GM19438 (cell line): ENCODE data around the gene SOHLH1.

Experiments used
- ATAC-seq: cut with Tn5 transposase; IDR thresholded peaks from one replicate; pipeline ENCODE4 v1.9.1; 2021; ENCODE audit warnings: low read depth; ENCODE audit not compliant: unreplicated experiment

The SOHLH1 gene

DNA sequence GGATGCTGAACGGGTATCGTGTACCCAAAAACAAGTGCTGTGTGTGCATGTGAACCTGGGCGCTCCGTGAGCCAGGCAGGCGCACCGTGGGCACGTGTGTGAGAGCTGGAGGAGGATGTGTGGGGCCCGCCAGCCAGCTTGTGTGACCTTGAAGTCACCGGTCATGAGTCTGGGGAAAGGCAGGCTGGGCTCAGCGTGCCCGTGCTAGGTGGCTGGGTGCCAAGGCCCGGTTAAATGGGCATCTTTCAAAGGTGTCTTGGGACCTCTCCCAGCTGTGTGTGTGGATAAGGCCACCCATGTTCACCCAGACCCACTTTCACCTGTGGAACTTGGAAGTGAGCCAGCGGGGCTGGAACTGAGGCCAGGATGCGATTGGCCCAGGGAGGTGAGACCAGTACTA is 6.1 kb upstream of the SOHLH1 start:
- ATAC-seq = no peak

DNA sequence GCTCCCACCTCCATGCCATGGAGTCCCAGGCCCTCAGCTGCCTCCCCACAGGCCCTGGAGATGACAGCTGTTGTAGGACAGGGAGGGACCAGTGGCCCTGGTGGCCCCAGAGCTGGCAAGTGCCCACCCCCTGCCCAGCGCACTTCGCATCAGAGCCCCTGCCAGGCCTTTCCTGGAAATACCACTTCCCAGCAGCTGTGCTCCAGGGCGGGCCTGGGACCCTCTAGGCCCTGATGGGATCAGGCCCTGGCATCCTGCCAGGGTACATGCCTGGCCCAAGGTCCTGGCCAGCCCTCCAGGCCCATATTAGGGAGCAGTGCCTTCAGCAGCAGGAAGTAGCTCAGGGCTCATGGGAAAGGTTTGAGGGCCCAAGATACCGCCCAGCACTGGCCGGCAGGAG is 5.2 kb upstream of the SOHLH1 start:
- no peak for ATAC-seq

DNA sequence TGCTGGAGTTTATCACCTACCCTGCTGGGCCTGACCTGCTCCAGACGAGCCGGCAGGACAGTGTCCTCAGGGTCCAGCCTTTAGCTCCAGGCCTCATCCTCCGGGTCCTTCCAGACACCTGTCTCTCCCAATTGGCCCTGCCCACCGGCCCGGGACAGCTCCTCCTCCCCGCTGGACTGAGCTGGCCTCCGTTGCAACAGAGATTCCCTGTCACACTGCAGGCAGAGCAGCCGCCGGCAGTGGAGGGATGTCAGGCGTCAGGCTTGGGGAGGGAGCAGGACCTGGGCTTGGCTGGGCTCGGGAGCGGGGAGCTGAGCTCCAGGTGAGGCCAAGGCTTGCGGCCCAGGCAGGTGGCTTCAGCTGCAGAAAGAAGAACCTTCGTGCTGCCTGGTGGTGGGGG is 4.4 kb upstream of the SOHLH1 start:
- ATAC-seq = no peak

DNA sequence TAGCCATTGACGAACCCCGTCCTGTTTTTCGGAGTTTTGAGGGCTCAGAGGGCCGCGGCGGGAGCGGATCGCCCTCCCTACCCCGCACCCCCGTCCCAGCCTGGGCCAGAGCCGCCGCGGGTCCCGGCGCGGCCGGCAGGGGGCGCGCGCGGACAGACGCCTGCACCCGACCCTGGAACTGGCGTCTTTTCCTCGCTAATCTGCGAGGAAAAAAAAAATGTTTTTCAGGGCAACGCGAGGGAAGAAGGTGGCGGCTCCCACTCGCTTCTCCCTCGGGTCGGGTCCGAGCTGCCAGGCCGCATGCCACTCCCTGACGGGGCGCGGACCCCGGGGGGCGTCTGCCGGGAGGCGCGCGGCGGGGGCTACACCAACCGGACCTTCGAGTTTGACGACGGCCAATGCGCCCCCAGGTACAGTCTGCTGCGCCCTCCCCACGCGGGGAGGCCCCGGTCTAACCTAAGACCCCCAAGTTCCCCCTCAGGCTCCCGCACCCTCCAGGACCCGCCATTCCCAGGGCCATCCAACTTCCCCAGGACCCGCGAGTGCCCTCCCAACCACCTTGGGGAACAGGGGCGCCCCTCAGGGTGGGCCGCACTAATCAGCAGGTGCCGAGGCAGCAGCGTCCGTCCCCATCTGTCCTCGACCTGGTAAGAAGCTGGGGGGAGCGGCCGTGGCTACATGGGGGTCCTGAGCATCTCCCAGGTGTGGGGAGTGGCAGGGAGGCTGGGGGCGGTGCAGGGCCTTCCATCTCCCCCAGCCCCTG is 2.9 kb upstream of the SOHLH1 start, which contains the start of gene KCNT1:
TSS of gene KCNT1 (plus strand) at position 227 of the 763 bp plus-strand sequence. CDS start at position 301, 74 bp downstream.
- no peak for ATAC-seq

DNA sequence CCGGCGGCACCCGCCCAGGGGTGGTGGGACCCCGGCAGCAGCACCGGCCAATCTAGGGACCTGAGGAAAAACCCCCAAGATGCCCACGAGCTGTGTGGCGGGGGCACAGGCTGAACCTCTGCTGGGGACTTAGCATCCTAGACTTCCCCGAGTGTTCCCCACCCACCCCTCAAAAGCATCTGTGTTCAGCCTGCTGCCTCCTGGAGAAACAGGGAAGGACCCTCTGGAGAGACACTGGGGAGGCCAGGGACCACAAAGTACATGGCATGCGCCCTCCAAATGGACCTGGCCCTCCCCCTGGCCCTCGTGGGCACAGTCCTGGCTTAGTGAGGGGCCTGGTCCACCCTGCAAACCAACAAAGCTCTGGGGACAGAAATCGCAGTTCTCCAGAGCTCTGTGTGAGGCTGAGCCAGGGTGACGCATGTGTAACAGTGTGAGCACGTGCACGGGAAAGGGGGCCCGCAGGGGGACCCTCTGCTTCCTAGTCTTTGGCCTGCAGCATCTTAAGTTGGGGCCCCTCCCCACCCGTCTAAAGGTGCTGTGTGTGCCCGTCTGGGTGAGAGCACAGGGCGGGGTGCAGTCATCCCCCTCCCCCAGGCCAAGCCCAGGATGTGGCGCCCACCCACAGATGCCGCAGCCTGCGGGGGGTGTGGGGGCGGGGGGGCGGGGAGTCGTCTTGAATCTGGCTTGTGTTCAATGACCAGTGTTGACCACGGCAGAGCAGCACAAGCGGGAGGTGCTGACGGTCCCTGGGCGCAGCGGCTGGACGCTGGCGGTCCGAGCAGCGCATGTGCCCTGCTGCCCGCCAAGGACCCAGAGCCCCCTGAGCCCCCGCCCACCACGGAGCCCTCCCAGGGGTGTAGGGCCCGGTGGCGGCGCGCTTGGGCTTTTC is 2.0 kb upstream of the SOHLH1 start:
- no peak for ATAC-seq

DNA sequence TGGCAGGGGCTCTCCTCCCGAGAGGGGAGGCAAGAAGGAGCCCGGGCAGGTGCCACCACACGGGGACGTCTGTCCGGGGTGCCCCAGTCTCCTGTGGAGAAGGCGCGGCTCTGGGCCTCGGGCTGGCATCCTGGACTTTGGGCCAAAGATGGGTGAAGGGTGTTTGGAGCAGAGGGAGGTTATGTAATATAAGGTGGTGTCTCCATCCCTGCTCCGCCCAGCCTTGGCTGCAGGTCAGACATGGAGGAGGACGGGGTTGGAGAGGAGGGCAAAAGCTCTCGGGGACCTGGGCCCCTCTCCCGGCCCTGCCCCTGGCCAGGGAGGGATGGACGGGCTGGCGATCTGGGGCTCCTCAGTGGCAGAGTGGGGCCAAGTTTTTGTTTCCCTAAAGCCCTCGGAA is 1.2 kb upstream of the SOHLH1 start:
- no peak for ATAC-seq

DNA sequence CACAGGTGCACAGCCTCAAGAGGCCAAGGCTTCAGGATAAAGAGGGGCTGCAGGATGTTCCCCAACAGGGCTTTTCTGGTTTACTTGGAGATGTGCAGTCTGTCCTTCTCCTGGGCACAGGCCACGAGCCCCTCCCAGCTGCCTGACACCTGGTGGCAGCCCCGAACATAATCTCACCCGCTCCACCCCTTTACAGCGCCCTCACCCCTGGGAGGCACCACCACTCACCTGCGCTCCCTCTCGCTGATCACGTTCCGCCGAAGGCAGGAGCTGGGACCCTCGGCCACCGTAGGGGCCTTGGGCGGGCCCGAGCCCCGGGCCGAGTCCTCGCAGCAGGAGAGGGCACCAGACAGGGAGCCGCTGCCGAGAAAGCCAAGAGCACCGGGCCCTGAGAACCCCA is 514 bp downstream of the SOHLH1 start:
- ATAC-seq = no peak

DNA sequence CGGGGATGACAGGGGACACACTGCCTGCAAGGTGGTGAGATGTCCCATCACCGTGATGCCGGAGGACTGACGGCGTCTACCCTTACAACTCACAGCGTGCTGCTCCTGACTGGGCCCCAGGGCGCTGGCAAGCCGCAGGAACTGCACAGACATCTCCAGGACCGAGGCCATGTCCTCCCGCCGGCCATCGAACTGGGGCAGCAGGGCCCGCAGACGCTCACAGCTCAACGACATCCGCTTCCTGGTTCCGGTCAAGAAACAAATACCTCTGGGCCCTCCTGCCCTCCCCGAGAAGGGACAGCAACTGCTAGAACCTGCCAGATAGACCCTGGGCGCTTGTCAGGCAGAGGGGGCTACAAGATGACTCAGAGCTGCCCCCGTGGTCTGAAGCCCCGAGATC is 1.0 kb downstream of the SOHLH1 start:
- no peak for ATAC-seq

DNA sequence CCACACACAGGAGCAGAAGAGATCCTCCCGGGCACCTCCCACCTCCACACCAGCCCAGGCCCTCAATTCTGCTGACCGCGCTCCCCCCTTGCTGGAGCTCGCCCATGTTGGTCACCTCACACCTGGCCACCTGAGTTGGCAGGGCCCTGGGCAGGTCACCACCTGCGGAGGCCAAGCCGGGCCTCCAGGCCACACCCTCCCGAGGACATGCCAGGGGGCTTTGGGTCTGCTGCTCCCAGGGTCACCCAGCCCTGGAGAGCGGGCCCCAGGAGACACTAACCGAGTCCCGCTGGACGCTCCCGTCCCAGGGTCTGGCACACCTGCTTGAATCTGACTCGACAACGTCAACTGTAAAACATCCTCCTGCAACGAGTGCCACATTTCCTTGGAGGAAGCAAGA is 2.1 kb downstream of the SOHLH1 start:
- ATAC-seq = no peak

DNA sequence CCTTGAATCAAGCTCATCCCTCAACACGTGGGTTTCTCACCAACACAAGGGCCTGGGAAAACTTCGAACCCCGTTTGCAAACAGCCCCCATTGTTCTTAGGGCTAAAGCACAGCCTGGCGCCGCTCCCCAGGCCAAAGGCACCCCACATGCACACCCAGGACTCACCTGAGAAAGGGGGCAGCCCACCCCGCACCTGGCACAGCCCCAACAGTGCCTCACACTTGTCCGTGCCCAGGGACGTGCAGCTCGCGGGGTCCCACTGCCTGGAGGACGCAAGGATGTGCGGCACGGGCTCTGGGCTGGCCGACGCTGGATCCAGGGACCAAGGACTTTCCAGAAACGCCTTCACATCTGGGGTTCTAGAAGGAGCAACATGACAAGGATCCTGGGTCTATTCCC is 2.8 kb downstream of the SOHLH1 start:
- ATAC-seq = no peak

DNA sequence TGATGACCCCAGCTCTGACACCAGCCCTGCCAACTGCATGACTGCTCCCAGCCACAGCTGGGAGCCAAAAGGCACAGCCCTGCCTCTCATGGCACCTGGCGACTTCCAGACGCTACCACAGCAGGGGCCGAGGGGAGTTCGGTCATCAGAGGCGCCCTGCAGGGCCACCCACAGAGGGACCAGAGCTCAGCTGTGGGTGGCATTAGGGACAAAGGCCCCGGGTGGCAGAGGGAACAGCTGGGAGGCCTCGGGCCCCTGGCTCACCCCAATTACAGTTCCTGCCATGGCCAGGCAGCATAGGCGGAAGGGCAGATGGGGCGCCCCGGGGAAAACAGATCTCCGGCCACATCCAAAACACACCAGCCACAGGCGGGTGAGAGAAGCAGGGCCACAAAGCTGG is 3.6 kb downstream of the SOHLH1 start:
- no peak for ATAC-seq

DNA sequence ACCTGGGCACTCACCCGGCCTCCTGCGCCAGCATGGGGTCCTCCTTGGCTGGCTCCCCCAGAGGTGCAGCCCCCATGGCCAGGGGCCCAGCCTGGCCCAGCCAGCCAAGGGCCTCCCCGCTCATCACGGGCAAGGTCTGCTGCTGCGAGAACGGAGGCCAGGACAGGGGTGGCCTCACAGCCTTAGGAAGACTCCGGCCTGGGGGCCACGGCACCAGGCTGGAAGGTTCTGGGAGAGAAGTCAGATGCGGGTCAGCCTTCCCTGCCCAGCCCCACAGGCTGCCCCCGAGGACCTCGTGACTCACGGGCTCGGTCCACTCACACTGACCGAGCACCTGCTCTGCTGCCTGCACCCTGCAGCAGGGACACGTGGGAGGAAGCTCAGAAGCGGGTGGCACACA is 4.2 kb downstream of the SOHLH1 start:
- no peak for ATAC-seq

DNA sequence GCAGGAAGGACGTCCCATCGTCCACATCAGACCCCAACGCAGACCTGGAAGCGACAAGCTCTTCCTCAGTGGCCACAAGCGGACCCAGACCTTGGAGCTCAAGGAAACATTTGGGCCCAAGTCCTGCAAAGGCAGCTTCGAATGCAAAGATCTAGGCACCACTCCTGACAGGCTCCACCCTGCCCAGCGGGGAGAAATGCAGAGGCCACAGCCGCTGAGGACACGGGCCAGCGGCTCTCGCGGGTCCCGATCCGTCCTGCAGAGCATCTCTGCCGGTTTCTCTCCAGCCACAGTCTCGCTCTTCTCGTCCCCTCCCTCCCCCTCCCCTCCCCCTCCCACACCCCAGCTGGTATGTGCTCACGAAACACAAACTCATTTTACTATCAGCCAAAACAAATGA is 4.9 kb downstream of the SOHLH1 start:
- ATAC-seq = no peak

DNA sequence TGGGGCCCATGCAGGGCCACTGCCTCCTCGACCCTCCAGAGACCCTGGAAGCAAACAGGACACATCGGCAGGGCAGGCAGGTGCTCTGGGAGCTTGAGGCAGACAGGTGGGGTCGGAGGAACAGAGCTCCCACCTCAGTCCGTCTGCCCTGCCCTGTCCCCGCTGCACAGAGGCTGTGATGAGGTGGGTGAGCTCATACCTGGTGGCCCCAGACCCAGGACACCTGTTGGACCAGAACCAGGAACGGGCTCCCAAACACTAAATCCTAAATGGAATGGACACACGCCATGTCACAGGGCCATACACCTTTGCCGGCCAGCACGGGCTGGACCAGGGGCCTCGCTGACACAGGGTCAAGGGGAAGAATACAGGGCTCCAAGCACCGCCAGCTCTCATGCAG is 5.5 kb downstream of the SOHLH1 start:
- ATAC-seq = no peak

DNA sequence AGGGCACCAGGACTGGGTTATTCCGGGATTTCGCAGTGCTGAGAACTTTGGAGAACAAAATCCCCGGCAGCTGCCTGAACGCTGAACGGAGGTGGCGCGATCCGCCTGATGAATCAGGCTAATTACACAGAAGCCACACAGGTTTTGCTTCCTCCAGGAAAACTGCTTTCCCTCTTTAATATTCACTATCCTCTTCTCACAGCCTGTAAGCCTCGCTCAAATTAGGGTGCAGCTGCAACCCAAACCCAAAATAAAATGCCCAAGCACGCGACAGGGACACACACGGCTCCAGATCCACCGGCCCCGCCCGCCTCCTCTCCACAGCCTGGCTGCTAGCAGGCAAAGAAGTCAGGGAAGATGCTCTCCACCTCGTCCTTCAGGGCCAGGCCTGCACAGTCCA is 6.0 kb downstream of the SOHLH1 start:
- no peak for ATAC-seq

DNA sequence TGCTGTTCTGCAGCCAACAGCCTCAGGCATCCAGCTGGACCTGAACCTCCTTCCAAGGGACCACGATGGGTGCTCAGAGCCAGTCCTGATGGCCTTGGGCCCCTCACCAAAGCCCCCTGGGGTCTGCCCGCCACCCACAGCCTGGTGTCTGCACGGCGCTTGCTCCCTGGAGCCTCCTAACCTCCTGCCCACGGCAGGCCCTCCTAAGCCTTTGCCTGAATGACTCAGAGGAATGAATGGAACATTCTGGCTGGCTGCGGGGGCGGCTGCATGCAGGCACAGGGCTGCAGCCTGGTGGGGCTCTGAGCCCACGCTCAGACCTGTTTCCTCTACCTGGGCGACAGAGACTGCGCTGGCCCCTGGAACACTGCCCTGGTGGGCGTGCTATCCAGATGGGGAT is 6.9 kb downstream of the SOHLH1 start:
- ATAC-seq = no peak

DNA sequence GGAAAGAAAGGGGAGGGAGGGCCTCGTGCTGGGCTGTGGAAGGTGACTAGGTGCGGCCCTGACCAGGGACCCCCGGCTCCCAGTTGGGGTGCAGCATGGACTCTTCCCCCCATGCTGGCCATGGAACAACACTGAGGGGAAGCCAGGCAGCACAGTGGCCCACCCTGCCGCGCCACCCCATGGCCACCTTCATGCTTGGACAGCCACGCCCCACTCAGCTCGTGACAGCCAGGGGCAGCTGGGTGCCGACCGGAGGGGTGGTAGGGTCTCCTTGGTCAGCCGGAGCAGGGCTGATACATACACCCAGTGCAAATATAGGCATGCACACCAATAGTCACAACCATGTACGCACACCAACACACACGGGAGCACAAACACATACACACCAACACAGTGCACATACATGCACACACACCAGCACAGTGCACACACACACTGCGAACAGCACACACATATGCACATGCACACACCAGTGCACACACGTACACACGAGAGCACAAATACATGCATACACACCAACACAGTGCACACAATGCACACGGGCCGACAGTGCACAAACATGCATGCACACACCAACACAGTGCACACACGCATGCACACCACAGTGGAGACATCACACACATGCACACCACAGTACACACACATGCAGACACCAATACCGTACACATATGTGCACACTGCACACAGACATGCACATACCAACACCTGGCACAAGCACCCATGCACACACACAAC is 8.3 kb downstream of the SOHLH1 start:
- no peak for ATAC-seq

DNA sequence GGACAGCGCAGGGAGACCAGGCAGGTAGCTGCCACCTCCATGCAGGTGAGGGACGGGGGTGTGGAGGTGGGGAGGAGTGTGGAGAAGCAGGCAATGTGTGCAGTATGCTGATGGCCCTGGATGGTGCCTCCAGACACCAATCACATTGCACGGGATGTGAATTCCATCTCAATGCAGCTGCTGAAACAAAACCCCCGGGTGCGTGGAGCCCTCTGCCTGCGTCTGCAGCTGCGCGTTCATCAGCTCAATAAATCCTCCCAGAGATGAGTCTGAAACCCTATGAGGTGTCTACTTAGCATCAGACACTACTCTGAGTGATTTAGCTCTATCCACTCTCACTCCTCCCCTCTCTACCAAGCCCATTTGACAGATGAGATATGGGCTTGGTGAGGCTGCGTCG is 10.3 kb downstream of the SOHLH1 start:
- ATAC-seq = no peak

DNA sequence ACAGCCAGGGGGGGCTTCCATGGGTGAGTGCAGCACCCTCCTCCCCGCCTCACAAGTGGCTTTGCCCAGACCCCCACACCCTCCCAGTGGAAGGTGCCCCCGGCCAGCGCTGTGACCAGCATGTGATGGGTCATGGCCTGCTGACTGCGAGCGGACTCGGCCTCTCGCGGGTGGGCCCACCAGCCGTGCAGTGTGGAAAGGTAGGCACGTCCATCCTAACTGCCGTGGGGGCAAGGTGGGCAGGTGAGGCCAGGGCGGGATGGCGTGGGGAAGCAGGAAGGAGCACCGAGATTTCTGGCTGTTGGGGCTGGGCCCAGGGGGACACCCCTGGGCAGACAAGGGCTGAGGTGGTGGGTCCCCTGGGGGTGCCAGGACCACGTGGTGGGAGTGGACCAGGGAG is 12.1 kb downstream of the SOHLH1 start:
- no peak for ATAC-seq

DNA sequence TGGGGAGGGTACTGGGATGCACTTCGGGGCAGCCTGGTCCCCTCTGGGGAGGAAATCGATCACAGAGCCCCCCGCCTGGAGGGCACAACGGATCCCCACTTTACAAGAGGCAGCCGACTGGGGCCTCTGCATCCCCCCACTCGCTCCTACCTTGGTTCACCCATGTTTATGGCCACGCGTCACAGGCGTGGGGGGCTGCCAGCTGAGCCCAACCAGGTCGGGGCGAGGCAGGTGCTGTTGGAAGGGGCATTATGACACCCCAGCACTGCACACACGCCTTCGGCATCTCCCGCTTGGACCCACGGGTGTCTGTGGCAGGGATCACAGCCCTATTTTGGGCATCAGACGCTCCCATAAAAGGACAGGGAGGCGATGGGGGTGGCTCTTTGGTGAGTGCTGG is 14.6 kb downstream of the SOHLH1 start:
- ATAC-seq = no peak

DNA sequence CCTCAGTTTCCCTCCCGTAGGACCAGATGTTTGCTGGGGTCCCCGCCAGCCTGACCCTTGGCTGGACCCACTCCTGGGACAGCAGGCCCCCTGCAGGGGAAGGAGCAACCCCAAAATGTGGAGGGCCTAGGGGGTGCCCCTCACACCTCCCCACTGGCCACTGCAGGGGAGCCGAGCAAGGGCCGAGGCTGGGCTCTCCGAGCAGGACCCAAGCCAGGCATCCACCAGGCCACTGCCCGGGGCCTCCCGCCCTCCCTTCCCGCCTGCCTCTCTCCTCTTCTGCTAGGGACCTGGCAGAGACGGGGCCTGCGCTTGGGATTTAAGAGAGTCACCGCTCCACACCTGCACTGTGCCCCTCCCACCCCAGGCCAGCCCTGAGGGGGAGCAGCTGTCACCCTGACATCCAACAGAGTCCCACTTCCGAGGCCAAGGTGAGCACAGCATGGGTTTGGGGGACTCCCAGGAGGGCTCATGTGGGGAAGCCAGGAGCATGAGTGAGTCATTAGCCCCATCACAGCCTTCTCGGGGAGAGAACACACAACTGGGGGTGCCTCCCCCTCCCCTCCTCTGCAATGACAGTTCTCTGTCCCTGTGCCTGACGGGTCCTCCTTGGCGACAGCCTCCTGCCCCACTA is 15.8 kb downstream of the SOHLH1 start:
- ATAC-seq = no peak
